Spinal cord (tissue), 10 donors: ENCODE data around the gene TMPRSS11B. TPM values are rescaled to one million over a fixed set of nuclear protein-coding genes. Genes with fewer than 3 reads are reported as not detected.

ENCODE experiments used
- DNase-seq, 6 donors: peaks; one replicate each; pipeline versions ENCODE4 v3.0.0 to v3.0.0-alpha.2; 2013 to 2015; ENCODE audit warnings: low spot score in 6 of 6, low read depth in 4 of 6
- H3K27ac ChIP-seq: one replicate; pipeline ENCODE4 v1.5.1; 2013; ENCODE audit warnings: low read depth, low read length, control low read depth
- H3K27me3 ChIP-seq: one replicate; pipeline ENCODE4 v1.6.1; 2013; ENCODE audit warnings: low read length; ENCODE audit not compliant: control insufficient read depth, insufficient read depth
- H3K36me3 ChIP-seq: one replicate; pipeline ENCODE4 v1.6.1; 2013; ENCODE audit warnings: low read length; ENCODE audit not compliant: control insufficient read depth, insufficient read depth
- H3K4me1 ChIP-seq: one replicate; pipeline ENCODE4 v1.6.1; 2013; ENCODE audit warnings: low read length; ENCODE audit not compliant: control insufficient read depth, insufficient read depth
- H3K4me3 ChIP-seq: one replicate; pipeline ENCODE4 v1.5.1; 2013; ENCODE audit warnings: low read depth, low read length, control low read depth
- H3K9me3 ChIP-seq: one replicate; pipeline ENCODE4 v1.6.1; 2013; ENCODE audit warnings: low read length; ENCODE audit not compliant: control insufficient read depth, insufficient read depth
- WGBS: methylation state at CpG from one replicate; pipeline ENCODE4 v1.1.5; 2013; ENCODE audit warnings: missing lambda C conversion rate; ENCODE audit not compliant: insufficient coverage; 5-methylcytosine and 5-hydroxymethylcytosine counted together
- polyA plus RNA-seq, 2 donors: library from polyadenylated mRNA; unstranded; fragments of 120-200 nt; gene quantifications; one replicate each; pipeline ENCODE4 v1.2.1, GENCODE V29; 2013; ENCODE audit not compliant: insufficient read length in 2 of 2
- total RNA-seq, 2 donors: library from RNA; depleted of rRNA in 1 of 2; stranded (reverse); fragments of 120-200 nt in 1 of 2; fragments of >200 nt in 1 of 2; gene quantifications; one replicate each; pipeline versions ENCODE4 v1.2.3 to v1.2.4, GENCODE V29; 2013 to 2014
- donor health status: healthy.

The TMPRSS11B gene
- total and polyA plus RNA-seq, 4 donors: 0.06 TPM; not detected in 3

GRCh38 chr4:68182382-68182820 is 63.1 kb downstream of the TMPRSS11B start:
- DNase-seq: no peak

GRCh38 chr4:68180849-68181526 is 64.5 kb downstream of the TMPRSS11B start:
- Histone ChIP-seq H3K27me3 (no peaks in the 10 kb centered on the region), H3K9me3 (peaks cover 1% of the 10 kb centered on the region), H3K4me3 (no peak overlapping the region), H3K4me1 (no peaks in the 10 kb centered on the region), H3K36me3 (no peaks in the 10 kb centered on the region), H3K27ac (no peak overlapping the region)
- WGBS: no CpG with 5 or more reads among the region's 1 CpG
- DNase-seq: no peak

More at GRCh38 chr4:68182382-68182820, 63.1 kb downstream of the TMPRSS11B start:
- Histone ChIP-seq H3K4me3 (no peak overlapping the region), H3K27me3 (no peaks in the 10 kb centered on the region), H3K4me1 (no peaks in the 10 kb centered on the region), H3K36me3 (no peaks in the 10 kb centered on the region), H3K27ac (no peak overlapping the region), H3K9me3 (peaks cover 1% of the 10 kb centered on the region)
- 95% methylated on average over 26 of the region's 27 CpGs for WGBS

DNA sequence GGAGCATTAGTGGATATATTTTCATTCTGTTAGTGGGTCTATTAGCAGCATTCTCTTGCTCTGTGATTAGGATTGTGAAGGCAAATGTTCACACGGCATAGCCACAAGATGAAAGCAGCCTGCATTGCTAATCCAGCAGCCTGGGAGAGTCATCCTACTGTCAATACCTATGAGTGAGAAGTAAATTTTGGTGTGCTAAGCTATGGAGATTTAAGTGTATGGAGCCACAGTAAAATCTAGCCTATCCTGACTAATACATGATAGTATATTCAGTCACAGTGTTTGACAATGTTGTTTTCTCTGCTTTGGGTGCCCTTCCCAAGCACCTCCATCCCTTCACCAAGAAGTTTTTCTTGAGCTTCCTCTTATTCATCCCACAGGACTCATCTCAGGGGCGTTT is 68.6 kb downstream of the TMPRSS11B start:
- WGBS: 67% methylated on average over 1 of the region's 2 CpGs
- no peak overlapping the region for H3K27ac ChIP-seq
- H3K36me3 ChIP-seq: no peaks in the 10 kb centered on the region
- no peaks in the 10 kb centered on the region for H3K27me3 ChIP-seq
- no peaks in the 10 kb centered on the region for H3K4me1 ChIP-seq
- no peak for DNase-seq
- H3K4me3 ChIP-seq: no peak overlapping the region
- H3K9me3 ChIP-seq: no peaks in the 10 kb centered on the region

Other genes with a start within 250 kb of the TMPRSS11B start
- gene TMPRSS11F, start 115.8 kb downstream of the TMPRSS11B start, total RNA-seq: not detected
- gene TMPRSS11F, start 115.8 kb downstream of the TMPRSS11B start, polyA plus RNA-seq: under 1 TPM in 1 of 2 donors, not detected in 1; 0.16 TPM
- gene YTHDC1, start 104.4 kb upstream of the TMPRSS11B start, total RNA-seq: 10 to 100 TPM; 85.4 to 93.5 TPM
- gene YTHDC1, start 104.4 kb upstream of the TMPRSS11B start, polyA plus RNA-seq: 100 to 1,000 TPM in 1 of 2 donors, 10 to 100 TPM in 1; 85.7 to 101 TPM
- not detected for gene TMPRSS11E, start 201.8 kb upstream of the TMPRSS11B start, total RNA-seq
- gene TMPRSS11E, start 201.8 kb upstream of the TMPRSS11B start, polyA plus RNA-seq: not detected